Measurements from ENCODE around the gene CCDC77. TPM values are rescaled to one million over a fixed set of nuclear protein-coding genes. Genes with fewer than 3 reads are reported as not detected.

CCDC77 gene
- total RNA-seq, 1 experiment from 2014 or later = 21.9 TPM

DNA sequence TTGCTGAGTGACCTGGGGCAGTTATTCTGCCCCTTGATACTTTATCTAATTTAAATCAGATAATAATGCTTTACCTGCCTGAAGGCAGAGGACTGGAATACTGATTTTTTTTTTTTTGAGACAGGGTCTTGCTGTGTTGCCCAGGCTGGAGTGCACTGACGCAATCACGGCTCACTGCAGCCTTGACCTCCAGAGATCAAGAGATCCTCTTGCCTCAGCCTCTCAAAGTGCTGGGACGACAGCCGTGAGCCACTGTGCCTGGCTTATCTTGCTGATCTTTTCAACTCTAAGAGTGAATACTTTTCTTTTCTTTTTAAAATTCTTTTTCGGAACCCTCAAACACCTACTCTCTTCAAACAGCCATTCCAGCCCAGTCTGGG is 57.6 kb downstream of the CCDC77 start:
- Histone ChIP-seq H3K27ac (ENCODE audit: insufficient read length, low read depth, low read length) (no peak overlapping the region), H3K9me3 (ENCODE audit: control insufficient read depth, low read depth, low read length) (no peaks in the 10 kb centered on the region), H3K79me2 (ENCODE audit: insufficient read depth, low read length) (no peaks in the 10 kb centered on the region), H3K14ac (ENCODE audit: insufficient read depth, low read length) (no peak overlapping the region), H3K4me1 (ENCODE audit: insufficient read depth, low read length) (no peaks in the 10 kb centered on the region), H2AFZ (ENCODE audit: low read length) (no peak overlapping the region), H3K4me2 (ENCODE audit: insufficient read depth, insufficient read length, low read length) (peak overlapping the region; percentile 80), H2BK15ac (ENCODE audit: low read depth, low read length) (no peak overlapping the region), H2AK5ac (ENCODE audit: insufficient read length, low read length) (no peak overlapping the region), H4K20me1 (ENCODE audit: control insufficient read depth, insufficient read depth, insufficient read length) (no peaks in the 10 kb centered on the region), H3K4ac (ENCODE audit: low read depth, low read length) (no peak overlapping the region), H2BK20ac (ENCODE audit: low read depth, low read length, poor library complexity, severe bottlenecking) (no peak overlapping the region), H3K27me3 (ENCODE audit: insufficient read depth, low read length) (peaks cover 6% of the 10 kb centered on the region; the same call in 1 of the 2 replicates), H2BK12ac (ENCODE audit: insufficient read length, low read depth, low read length) (no peak overlapping the region), H3K56ac (ENCODE audit: insufficient read length, low read depth, low read length) (no peak overlapping the region), H3K23ac (ENCODE audit: insufficient read length, low read depth, low read length) (no peak overlapping the region), H3T11ph (ENCODE audit: low read length) (no peak overlapping the region), H3K79me1 (ENCODE audit: insufficient read depth, low read depth, low read length, poor library complexity, severe bottlenecking) (no peaks in the 10 kb centered on the region), H4K8ac (replicated peaks; ENCODE audit: insufficient read length, low read depth, low read length) (no peak overlapping the region), H4K5ac (ENCODE audit: insufficient read length, low read depth, low read length) (no peak overlapping the region), H3K23me2 (ENCODE audit: insufficient read length, low read depth, low read length, poor library complexity, severe bottlenecking) (peaks cover 12% of the 10 kb centered on the region), H2BK120ac (ENCODE audit: low read depth, low read length, poor library complexity, severe bottlenecking) (no peak overlapping the region), H3K18ac (ENCODE audit: insufficient read length, low read depth, low read length) (no peak overlapping the region), H4K91ac (ENCODE audit: insufficient read length, low read depth, low read length) (no peak overlapping the region), H3K9ac (ENCODE audit: extremely low read depth, insufficient read length, low read length) (no peak overlapping the region), H2BK5ac (ENCODE audit: insufficient read length, low read length) (no peak overlapping the region)
- peaks cover 48% of the 10 kb centered on the region for H3K27me3 Mint-ChIP-seq (ENCODE audit: low read depth)
- peak overlapping the region; percentile 68 to 82 for H3K4me3 Mint-ChIP-seq
- H3K36me3 Mint-ChIP-seq (ENCODE audit: insufficient read depth in 1 of 3, low read depth in 3 of 3) = peaks cover 5 to 13% (median 7%) of the 10 kb centered on the region in 3 experiments; a peak in 4 of 7 replicates
- peaks cover 25 to 34% of the 10 kb centered on the region in 2 experiments for H3K4me1 Mint-ChIP-seq
- DNase-seq = no peak
- peaks cover under 1 to 8% of the 10 kb centered on the region in 2 experiments; a peak in 2 of 5 replicates for H3K9me3 Mint-ChIP-seq
- TF ChIP-seq, protein P1, sequence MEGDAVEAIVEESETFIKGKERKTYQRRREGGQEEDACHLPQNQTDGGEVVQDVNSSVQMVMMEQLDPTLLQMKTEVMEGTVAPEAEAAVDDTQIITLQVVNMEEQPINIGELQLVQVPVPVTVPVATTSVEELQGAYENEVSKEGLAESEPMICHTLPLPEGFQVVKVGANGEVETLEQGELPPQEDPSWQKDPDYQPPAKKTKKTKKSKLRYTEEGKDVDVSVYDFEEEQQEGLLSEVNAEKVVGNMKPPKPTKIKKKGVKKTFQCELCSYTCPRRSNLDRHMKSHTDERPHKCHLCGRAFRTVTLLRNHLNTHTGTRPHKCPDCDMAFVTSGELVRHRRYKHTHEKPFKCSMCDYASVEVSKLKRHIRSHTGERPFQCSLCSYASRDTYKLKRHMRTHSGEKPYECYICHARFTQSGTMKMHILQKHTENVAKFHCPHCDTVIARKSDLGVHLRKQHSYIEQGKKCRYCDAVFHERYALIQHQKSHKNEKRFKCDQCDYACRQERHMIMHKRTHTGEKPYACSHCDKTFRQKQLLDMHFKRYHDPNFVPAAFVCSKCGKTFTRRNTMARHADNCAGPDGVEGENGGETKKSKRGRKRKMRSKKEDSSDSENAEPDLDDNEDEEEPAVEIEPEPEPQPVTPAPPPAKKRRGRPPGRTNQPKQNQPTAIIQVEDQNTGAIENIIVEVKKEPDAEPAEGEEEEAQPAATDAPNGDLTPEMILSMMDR (conservative IDR thresholded peaks at IDR 0.05) = no peak
- no peak overlapping the region for H3K27ac Mint-ChIP-seq
- no CpG with 5 or more reads among the region's 5 CpGs for WGBS (ENCODE audit: extremely low coverage, insufficient read length, low lambda C conversion rate)

Measured in H9 (cell line).